Heart left ventricle (tissue), 16 donors: ENCODE measurements around the gene SFXN1. TPM values are rescaled to one million over a fixed set of nuclear protein-coding genes. Genes with fewer than 3 reads are reported as not detected.
A peak's percentile ranks its signal among the peaks of the same experiment; 100 is the strongest.

ENCODE experiments used
- ATAC-seq, 4 donors: fragments of 200-7000 bp; cut with Tn5 transposase; one replicate each; pipeline ENCODE4 v1.9.1; 2020 to 2022; ENCODE audit warnings: moderate library complexity in 4 of 4, mild to moderate bottlenecking in 3 of 4, moderate number of reproducible peaks in 1 of 4
- DNase-seq, 5 donors: peaks; one replicate each; pipeline ENCODE4 v3.0.0-alpha.2; 2020
- H3K27ac ChIP-seq, 12 donors: fragments of 200-600 bp; sonication (generic) in 4 of 12; one replicate each; pipeline versions ENCODE4 v1.5.0 to v1.8.0; 2016 to 2022; ENCODE audit warnings: mild to moderate bottlenecking in 2 of 12
- H3K27me3 ChIP-seq, 9 donors: fragments of 200-600 bp; sonication (generic) in 2 of 9; one replicate each; pipeline versions ENCODE4 v1.5.1 to v1.8.0; 2016 to 2022; ENCODE audit warnings: mild to moderate bottlenecking in 3 of 9
- H3K36me3 ChIP-seq, 9 donors: fragments of 200-600 bp; sonication (generic) in 2 of 9; one replicate each; pipeline versions ENCODE4 v1.5.0 to v1.8.0; 2018 to 2022; ENCODE audit warnings: mild to moderate bottlenecking in 2 of 9
- H3K4me1 ChIP-seq, 12 donors: fragments of 200-600 bp; sonication (generic) in 4 of 12; one replicate each; pipeline versions ENCODE4 v1.5.0 to v1.8.0; 2016 to 2022; ENCODE audit warnings: mild to moderate bottlenecking in 3 of 12
- H3K4me3 ChIP-seq, 12 donors: fragments of 200-600 bp; sonication (generic) in 4 of 12; one replicate each; pipeline versions ENCODE4 v1.5.0 to v1.8.0; 2017 to 2022; ENCODE audit warnings: mild to moderate bottlenecking in 9 of 12, moderate library complexity in 4 of 12
- H3K9me3 ChIP-seq, 12 donors: fragments of 200-600 bp; sonication (generic) in 4 of 12; one replicate each; pipeline versions ENCODE4 v1.5.0 to v1.8.0; 2016 to 2022; ENCODE audit warnings: mild to moderate bottlenecking in 1 of 12
- POLR2A ChIP-seq, 2 donors: fragments of 450-650 bp; IDR thresholded peaks; one replicate each; pipeline ENCODE4 v1.6.1; 2017; ENCODE audit warnings: antibody characterized with exemption in 2 of 2, mild to moderate bottlenecking in 2 of 2, moderate library complexity in 2 of 2
- WGBS, 4 donors: extraction: QIAGEN DNeasy Blood & Tissue Kit in 2 of 4; methylation state at CpG; one replicate each; pipeline versions ENCODE4 v1.1.5 to v1.1.7; 2013 to 2018; 5-methylcytosine and 5-hydroxymethylcytosine counted together
- intact Hi-C, 10 donors: fragments of 100-400 bp; cut with DNase I; formaldehyde crosslinking; loops; one replicate each; pipeline versions ENCODE4 v1.11.1 to v1.14.2; 2022
- polyA plus RNA-seq, 2 donors: library from polyadenylated mRNA; stranded (reverse); fragments of 200-250 nt; gene quantifications; one replicate each; pipeline ENCODE4 v1.2.3, GENCODE V29; 2013
- total RNA-seq, 9 donors: library from RNA; depleted of rRNA in 2 of 9; stranded (reverse); fragments of >200 nt in 2 of 9; fragmentation: NEBNext Ultra II Directional in 3 of 9; extraction: Animal tissue kit (Norgen Biotek cat#: 25700) in 3 of 9; gene quantifications; one replicate each; pipeline versions ENCODE4 v1.1.0 to v1.2.4, GENCODE V29; 2016 to 2023
- TF ChIP-seq, protein P1 (sequence below), 12 donors: fragments of 200-600 bp; sonication (generic) in 4 of 12; IDR thresholded peaks; one replicate each; pipeline versions ENCODE4 v1.5.0 to v1.8.0; 2018 to 2022; ENCODE audit warnings: antibody characterized with exemption in 12 of 12, mild to moderate bottlenecking in 5 of 12
- donor health status: ischemic (EF 13 %, LVEDD 7.1; RV severe dilation, severe dysfunction).
- donor health status: healthy with polysubstance abuse.
- donor health status: DM: no; HTN: yes; CAD: no.
- donor health status: DM: no; HTN: no; CAD: no.
- donor health status: ischemic (EF 25% LVEDD 6.9; RV normal size, moderate dysfunction).
- donor health status: ischemic (EF 25% LVEDD 5.7; RV mildly dilated, moderate dysfunction).
- donor health status: healthy.
- donor health status: DM: yes; HTN: yes; CAD: no.
- donor health status: ischemic (EF 35%, LVEDD 5.7; RV mildly dilated, moderate dysfunction).
- donor health status: nonischemic (EF 11% LVEDD 7.7; RV severe dilation, severe dysfunction).
- donor health status: DM: yes; HTN: yes; CAD: no.
- donor health status: PGD.
- donor health status: ischemic (EF 29% LVEDD 5.4; RV normal size, mild dysfunction).
- donor health status: nonischemic (EF 23%, LVEDD 6.1; RV moderate dilation, normal function).

SFXN1 gene
- total and polyA plus RNA-seq, 11 donors: 13.8 to 42.9 (median 32.5) TPM

DNA sequence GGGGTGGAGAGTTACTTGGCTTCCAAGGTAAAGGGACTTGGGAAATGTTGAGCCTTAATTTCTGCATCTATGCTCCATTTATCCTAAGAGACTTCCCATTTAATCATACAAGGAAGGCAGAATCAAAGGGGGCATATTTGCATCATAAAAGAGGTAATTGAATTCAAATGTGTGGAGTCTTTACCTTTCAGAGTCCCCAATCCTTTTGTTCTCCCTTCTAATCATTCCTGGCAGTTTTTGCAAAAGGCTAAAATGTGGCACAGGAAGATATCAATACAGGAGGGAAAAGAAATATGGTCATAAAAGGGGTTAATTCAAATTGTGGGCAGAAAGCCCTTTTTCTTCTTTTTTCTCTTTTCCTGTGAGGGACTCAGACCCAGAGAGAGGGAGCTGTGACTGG is 69.5 kb downstream of the SFXN1 start:
- peaks cover 0 to 21% (median 4%) of the 10 kb centered on the region in 9 donors for H3K27me3 ChIP-seq
- ATAC-seq (no peak), DNase-seq (no peak)
- no peak overlapping the region for H3K4me3 ChIP-seq
- peaks cover 0 to 28% (median 0%) of the 10 kb centered on the region in 12 donors for H3K4me1 ChIP-seq
- H3K9me3 ChIP-seq: no peaks in the 10 kb centered on the region
- H3K36me3 ChIP-seq: no peaks in the 10 kb centered on the region
- no peak overlapping the region for H3K27ac ChIP-seq
- TF ChIP-seq, protein P1, sequence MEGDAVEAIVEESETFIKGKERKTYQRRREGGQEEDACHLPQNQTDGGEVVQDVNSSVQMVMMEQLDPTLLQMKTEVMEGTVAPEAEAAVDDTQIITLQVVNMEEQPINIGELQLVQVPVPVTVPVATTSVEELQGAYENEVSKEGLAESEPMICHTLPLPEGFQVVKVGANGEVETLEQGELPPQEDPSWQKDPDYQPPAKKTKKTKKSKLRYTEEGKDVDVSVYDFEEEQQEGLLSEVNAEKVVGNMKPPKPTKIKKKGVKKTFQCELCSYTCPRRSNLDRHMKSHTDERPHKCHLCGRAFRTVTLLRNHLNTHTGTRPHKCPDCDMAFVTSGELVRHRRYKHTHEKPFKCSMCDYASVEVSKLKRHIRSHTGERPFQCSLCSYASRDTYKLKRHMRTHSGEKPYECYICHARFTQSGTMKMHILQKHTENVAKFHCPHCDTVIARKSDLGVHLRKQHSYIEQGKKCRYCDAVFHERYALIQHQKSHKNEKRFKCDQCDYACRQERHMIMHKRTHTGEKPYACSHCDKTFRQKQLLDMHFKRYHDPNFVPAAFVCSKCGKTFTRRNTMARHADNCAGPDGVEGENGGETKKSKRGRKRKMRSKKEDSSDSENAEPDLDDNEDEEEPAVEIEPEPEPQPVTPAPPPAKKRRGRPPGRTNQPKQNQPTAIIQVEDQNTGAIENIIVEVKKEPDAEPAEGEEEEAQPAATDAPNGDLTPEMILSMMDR (IDR thresholded peaks at IDR 0.05): no peak
- TF ChIP-seq POLR2A (IDR thresholded peaks at IDR 0.05): no peak
- intact Hi-C loops: loop anchor here in 1 of 10 donors (10.0 kb wide), 1 partner anchor 107 kb away; the partner anchor contains the start of gene HRH2

- ATAC-seq: no peak
- no peaks in the 10 kb centered on the region for H3K36me3 ChIP-seq
- peaks cover 0 to 21% (median 4%) of the 10 kb centered on the region in 9 donors for H3K27me3 ChIP-seq
- TF ChIP-seq, protein P1 (IDR thresholded peaks at IDR 0.05): no peak
- TF ChIP-seq POLR2A (IDR thresholded peaks at IDR 0.05): no peak
- intact Hi-C loops: loop anchor here in 1 of 10 donors (10.0 kb wide), 1 partner anchor 106 kb away; the partner anchor contains the start of gene HRH2
- DNase-seq: no peak
- no peak overlapping the region for H3K4me3 ChIP-seq
- no peaks in the 10 kb centered on the region for H3K9me3 ChIP-seq
- H3K27ac ChIP-seq: no peak overlapping the region
- WGBS, 4 donors: 65 to 72% (median 70%) methylated on average over 15 of the region's 15 CpGs
- peaks cover 0 to 28% (median 0%) of the 10 kb centered on the region in 12 donors for H3K4me1 ChIP-seq
Observed at GRCh38 chr5:175548626-175549311, 70.4 kb downstream of the SFXN1 start.

GRCh38 chr5:175550055-175550805 is 71.9 kb downstream of the SFXN1 start:
- TF ChIP-seq POLR2A (IDR thresholded peaks at IDR 0.05): no peak
- TF ChIP-seq, protein P1 (IDR thresholded peaks at IDR 0.05): no peak
- H3K4me1 ChIP-seq: peaks cover 0 to 28% (median 0%) of the 10 kb centered on the region in 12 donors
- no peak for DNase-seq
- H3K4me3 ChIP-seq: no peak overlapping the region
- ATAC-seq: no peak
- H3K27me3 ChIP-seq: peaks cover 0 to 21% (median 4%) of the 10 kb centered on the region in 9 donors
- no peaks in the 10 kb centered on the region for H3K9me3 ChIP-seq
- intact Hi-C loops: no loop called here
- H3K27ac ChIP-seq: peak overlapping the region in 1 of 12 donors; percentile 83
- H3K36me3 ChIP-seq: no peaks in the 10 kb centered on the region
- WGBS, 4 donors: 81 to 86% (median 82%) methylated on average over 4 of the region's 4 CpGs

DNA sequence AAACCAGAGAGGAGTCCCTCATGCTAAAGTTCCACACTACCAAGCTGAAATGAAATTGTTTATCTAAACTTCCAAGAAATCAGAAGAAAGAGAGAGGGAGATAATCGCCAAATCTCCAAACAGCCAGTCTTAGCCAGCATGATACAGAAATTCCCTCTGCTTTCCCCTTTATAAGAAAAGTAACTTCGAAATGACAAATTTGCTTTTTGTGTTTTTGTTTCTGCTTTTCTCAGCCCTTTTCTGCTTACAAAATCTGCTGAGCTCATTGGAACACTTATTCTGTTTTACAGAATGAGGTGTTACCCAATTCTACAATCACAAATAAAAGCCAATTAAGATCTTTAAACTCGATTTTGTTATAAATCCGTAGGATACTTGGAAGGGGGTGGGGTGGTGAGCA is 72.9 kb downstream of the SFXN1 start:
- H3K27ac ChIP-seq: peak overlapping the region in 1 of 12 donors; percentile 83
- no peaks in the 10 kb centered on the region for H3K9me3 ChIP-seq
- TF ChIP-seq POLR2A (IDR thresholded peaks at IDR 0.05): no peak
- TF ChIP-seq, protein P1 (IDR thresholded peaks at IDR 0.05): no peak
- 61 to 75% (median 69%) methylated on average over 4 of the region's 4 CpGs for WGBS, 4 donors
- H3K36me3 ChIP-seq: no peaks in the 10 kb centered on the region
- DNase-seq (no peak), ATAC-seq (no peak)
- H3K27me3 ChIP-seq: peaks cover 0 to 21% (median 4%) of the 10 kb centered on the region in 9 donors
- peaks cover 0 to 28% (median 0%) of the 10 kb centered on the region in 12 donors for H3K4me1 ChIP-seq
- H3K4me3 ChIP-seq: no peak overlapping the region
- intact Hi-C loops: no loop called here
